ENCODE measurements around the gene LDAH.

The LDAH gene

DNA sequence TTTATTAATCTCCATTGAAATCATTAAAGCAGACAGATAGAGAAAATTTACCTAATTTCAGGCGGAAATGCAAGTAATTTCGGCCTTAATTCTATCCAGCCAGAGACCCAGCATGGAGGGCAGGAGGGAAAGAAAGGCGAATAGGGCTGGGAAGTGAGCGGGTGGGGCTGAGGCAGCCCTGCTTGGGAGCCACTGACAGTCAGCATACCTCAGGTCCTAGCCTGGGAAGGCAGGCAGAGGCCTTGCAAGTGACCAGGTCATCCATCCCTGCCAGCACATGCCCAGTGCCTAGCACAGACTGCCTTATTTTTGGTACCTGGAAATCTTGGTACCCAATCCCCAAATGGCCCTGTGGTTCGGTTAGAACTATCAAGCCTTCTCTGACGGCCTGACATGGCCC, 154.4 kb downstream of the LDAH start:
- no peak overlapping the region for H3K27ac ChIP-seq
- TF ChIP-seq, protein P1, sequence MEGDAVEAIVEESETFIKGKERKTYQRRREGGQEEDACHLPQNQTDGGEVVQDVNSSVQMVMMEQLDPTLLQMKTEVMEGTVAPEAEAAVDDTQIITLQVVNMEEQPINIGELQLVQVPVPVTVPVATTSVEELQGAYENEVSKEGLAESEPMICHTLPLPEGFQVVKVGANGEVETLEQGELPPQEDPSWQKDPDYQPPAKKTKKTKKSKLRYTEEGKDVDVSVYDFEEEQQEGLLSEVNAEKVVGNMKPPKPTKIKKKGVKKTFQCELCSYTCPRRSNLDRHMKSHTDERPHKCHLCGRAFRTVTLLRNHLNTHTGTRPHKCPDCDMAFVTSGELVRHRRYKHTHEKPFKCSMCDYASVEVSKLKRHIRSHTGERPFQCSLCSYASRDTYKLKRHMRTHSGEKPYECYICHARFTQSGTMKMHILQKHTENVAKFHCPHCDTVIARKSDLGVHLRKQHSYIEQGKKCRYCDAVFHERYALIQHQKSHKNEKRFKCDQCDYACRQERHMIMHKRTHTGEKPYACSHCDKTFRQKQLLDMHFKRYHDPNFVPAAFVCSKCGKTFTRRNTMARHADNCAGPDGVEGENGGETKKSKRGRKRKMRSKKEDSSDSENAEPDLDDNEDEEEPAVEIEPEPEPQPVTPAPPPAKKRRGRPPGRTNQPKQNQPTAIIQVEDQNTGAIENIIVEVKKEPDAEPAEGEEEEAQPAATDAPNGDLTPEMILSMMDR (conservative IDR thresholded peaks at IDR 0.05) = no peak
- TF ChIP-seq ZFX (IDR thresholded peaks at IDR 0.05) = no peak

DNA sequence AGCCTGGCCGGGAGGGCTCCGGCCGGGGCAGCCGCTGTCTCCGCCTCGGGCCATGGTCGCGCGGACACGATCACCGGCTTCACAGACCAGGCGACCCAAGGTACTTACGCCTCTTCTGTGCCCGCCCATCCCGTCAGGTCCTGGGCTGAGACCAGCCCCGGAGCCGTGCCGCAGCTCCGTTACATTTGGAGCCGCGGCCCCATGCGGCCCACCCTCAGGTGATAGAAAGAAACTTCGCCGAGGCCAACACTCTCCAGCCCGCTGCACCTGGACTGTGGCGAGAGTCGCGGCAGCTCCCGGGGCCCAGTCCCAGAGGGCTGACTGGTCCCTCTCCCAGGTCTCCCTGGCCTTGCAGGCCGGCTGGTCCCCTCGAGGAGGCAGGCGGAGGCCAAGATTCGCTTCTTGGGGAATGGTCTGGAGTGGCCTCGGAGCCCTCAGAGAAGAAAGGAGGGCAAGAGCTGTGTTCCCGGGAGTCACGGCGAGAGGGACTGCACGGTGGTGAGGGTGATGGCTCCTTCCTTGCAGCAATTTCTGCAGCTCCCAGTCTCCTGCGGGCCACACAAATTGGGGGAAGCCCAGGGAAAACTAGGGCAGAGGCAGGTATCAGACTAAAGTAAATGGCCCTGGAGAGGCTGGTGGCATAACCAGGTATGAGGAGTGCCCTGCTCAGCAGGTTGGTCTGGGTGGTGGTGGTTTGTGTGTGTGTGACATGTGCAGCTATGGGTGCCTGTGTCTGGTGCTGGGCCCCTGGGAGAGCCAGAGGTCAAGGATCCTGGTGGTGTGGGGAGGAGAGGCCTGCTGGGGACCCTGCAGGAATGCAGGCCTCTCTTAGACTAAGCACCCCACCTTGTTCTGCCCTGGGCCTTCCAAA, 155.1 kb downstream of the LDAH start:
- TF ChIP-seq, protein P1 (conservative IDR thresholded peaks at IDR 0.05) = no peak
- no peak for TF ChIP-seq ZFX (IDR thresholded peaks at IDR 0.05)
- H3K27ac ChIP-seq = no peak overlapping the region

DNA sequence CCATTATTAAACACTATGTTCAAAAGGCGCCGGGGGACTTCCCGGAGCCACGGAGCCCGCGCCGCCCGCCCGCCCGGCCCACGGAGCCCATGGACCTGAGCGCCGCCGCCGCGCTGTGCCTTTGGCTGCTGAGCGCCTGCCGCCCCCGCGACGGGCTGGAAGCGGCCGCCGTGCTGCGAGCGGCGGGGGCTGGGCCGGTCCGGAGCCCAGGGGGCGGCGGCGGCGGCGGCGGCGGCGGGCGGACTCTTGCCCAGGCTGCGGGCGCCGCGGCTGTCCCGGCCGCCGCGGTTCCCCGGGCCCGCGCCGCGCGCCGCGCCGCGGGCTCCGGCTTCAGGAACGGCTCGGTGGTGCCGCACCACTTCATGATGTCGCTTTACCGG, 155.8 kb downstream of the LDAH start:
- TF ChIP-seq ZFX (IDR thresholded peaks at IDR 0.05) = no peak
- TF ChIP-seq, protein P1 (conservative IDR thresholded peaks at IDR 0.05) = no peak; the same call in 1 of the 2 replicates
- H3K27ac ChIP-seq = no peak overlapping the region

DNA sequence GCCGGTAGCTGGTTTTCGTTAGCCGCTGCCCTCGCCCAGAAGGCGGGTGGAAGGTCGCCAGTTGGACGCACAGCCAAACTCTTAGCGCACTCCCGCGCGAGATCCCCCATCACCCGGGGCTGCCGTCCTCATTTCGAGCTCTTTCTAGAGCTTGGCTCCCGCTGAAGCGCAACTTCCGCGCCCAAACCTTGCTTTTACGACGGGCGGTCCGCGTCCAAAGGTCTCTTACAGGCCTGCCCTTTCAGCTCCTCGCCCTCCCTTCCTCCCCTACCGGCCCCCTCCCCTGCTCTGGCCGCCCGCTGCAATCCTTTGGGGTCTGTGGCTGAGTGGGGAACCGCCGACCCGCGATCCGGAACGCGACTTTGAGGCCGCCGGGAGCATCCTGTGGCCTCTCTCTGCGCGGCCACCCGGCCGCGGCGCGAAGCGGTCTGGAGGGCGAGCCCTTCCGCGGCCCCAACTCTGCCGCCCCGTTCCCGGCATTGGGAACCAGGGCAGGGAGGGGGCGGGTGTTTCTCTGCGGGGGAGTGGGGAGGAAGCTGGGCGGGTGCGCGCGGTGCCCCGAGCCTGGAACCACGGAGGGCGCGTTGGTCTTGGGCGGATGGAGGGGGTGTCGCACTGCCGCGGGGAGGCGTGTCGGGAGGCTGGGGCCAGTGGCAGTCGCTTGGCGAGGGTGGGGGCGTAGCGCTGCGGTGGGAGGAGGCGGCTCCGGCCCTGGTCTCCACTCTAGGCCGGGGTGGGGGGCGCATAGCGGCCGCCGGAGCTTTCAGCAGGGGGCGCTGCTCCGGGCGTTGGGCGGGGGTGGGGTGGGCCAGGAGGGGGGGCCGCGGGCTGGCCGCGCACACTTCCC, 156.4 kb downstream of the LDAH start, which contains the start of gene GDF7:
Gene GDF7 (plus strand): TSS at position 841 of the 847 bp plus-strand sequence. CDS start 96 bp downstream, outside the sequence.
- TF ChIP-seq ZFX (IDR thresholded peaks at IDR 0.05) = no peak
- TF ChIP-seq, protein P1 (conservative IDR thresholded peaks at IDR 0.05) = no peak; the same call in 1 of the 2 replicates
- H3K27ac ChIP-seq = no peak within 1 kb of the TSS

GRCh38 chr2:20666005-20666303, 156.9 kb downstream of the LDAH start:
- no peak overlapping the region for H3K27ac ChIP-seq
- TF ChIP-seq, protein P1 (conservative IDR thresholded peaks at IDR 0.05) = no peak
- no peak for TF ChIP-seq ZFX (IDR thresholded peaks at IDR 0.05)

- TF ChIP-seq, protein P1 (conservative IDR thresholded peaks at IDR 0.05) = no peak
- no peak for TF ChIP-seq ZFX (IDR thresholded peaks at IDR 0.05)
- no peak overlapping the region for H3K27ac ChIP-seq
Measured at GRCh38 chr2:20665243-20666004, 157.5 kb downstream of the LDAH start.
